NCI-H2029 (cell line): ENCODE measurements around the gene RIMBP2.
A peak's percentile ranks its signal among the peaks of the same experiment; 100 is the strongest.

Experiments used
- DNase-seq: peaks from one replicate; lab custom pipeline; 2025; lab: John Stamatoyannopoulos, UW

RIMBP2 gene

GRCh38 chr12:130357729-130358330 lies 358.3 kb downstream of the RIMBP2 start:
- DNase-seq = peak; percentile 10

GRCh38 chr12:130357241-130357640 lies 358.9 kb downstream of the RIMBP2 start:
- DNase-seq = peak; percentile 87

- DNase-seq = no peak
Measured at GRCh38 chr12:130356222-130356621, 359.9 kb downstream of the RIMBP2 start.

- DNase-seq = no peak
Measured at GRCh38 chr12:130354407-130354806, 361.7 kb downstream of the RIMBP2 start.

- DNase-seq = no peak
Measured at GRCh38 chr12:130353081-130353480, 363.0 kb downstream of the RIMBP2 start.

GRCh38 chr12:130351326-130351725 lies 364.8 kb downstream of the RIMBP2 start:
- DNase-seq = no peak

GRCh38 chr12:130350715-130351114 lies 365.4 kb downstream of the RIMBP2 start:
- DNase-seq = no peak

- peak; percentile 41 for DNase-seq
Measured at GRCh38 chr12:130347588-130347987, 368.5 kb downstream of the RIMBP2 start.
